Activated CD8-positive, alpha-beta T cell treated with anti-CD3 and anti-CD28 coated beads for 36 hours (primary cell): ENCODE measurements around the gene APBB2. TPM values are rescaled to one million over a fixed set of nuclear protein-coding genes. Genes with fewer than 3 reads are reported as not detected.

ENCODE experiments used
- ATAC-seq: fragments of 200-7000 bp; cut with Tn5 transposase; one replicate; pipeline ENCODE4 v1.10.0; 2021; ENCODE audit warnings: mild to moderate bottlenecking, moderate library complexity
- CTCF ChIA-PET: fragments of 350-600 bp; sonication (Branson Sonifier 250); formaldehyde crosslinking; loops from one replicate; lab custom pipeline; 2021; ENCODE audit warnings: antibody characterized with exemption; lab: Charles Lee
- POLR2A ChIA-PET: fragments of 350-600 bp; sonication (Branson Sonifier 250); formaldehyde crosslinking; loops from one replicate; lab custom pipeline; 2021; ENCODE audit warnings: antibody characterized with exemption; lab: Charles Lee
- DNase-seq: peaks from one replicate; pipeline ENCODE4 v3.0.0-alpha.2; 2020
- H3K27ac Mint-ChIP-seq: one replicate; pipeline ENCODE4 v1.8.0; 2021; ENCODE audit warnings: mild to moderate bottlenecking, mixed read lengths
- H3K27me3 Mint-ChIP-seq: one replicate; pipeline ENCODE4 v1.8.0; 2021; ENCODE audit warnings: mixed read lengths
- H3K36me3 Mint-ChIP-seq: one replicate; pipeline ENCODE4 v1.8.0; 2021; ENCODE audit warnings: low read depth, mixed read lengths
- H3K4me1 Mint-ChIP-seq: one replicate; pipeline ENCODE4 v1.8.0; 2021; ENCODE audit warnings: low read depth, mixed read lengths
- H3K4me3 Mint-ChIP-seq: one replicate; pipeline ENCODE4 v1.8.0; 2021; ENCODE audit warnings: mild to moderate bottlenecking, moderate library complexity, mixed read lengths
- H3K9me3 Mint-ChIP-seq: one replicate; pipeline ENCODE4 v1.8.0; 2021; ENCODE audit warnings: mixed read lengths
- intact Hi-C: fragments of 100-400 bp; cut with micrococcal nuclease; formaldehyde crosslinking; loops from one replicate; pipeline ENCODE4 v1.10.0; 2022
- total RNA-seq, 2 experiments: library from RNA; stranded (reverse); gene quantifications; one replicate each; pipeline ENCODE4 v1.2.3, GENCODE V29; 2021
- TF ChIP-seq, protein P1 (sequence below): fragments of 200-600 bp; IDR thresholded peaks from one replicate; pipeline ENCODE4 v1.8.0; 2022; ENCODE audit warnings: antibody characterized with exemption, mild to moderate bottlenecking

APBB2 gene
- total RNA-seq, 2 experiments from 2014 or later: 0.89 to 2.3 TPM

DNA sequence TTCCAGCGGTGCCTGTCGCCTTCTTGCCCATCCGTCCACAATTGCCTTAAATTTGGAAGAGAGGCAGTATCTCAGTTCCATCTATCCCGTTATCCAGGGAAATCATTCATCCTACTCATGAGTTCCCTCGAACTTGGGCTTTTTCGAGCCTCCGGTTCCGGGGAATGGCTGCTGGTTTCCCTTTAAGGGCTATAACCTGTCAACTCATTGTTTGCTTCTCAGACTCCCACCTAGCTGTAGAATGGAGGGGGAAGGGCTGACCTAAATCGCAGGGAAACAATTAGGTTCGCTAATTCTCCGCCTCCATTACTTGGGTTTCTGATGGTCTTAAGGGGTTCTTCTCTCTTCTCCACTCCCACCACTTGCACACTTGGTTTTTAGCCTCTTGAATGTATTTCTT is 43.6 kb upstream of the APBB2 start:
- Mint-ChIP-seq H3K36me3 (no peaks in the 10 kb centered on the region), H3K27ac (no peak overlapping the region), H3K27me3 (peaks cover 51% of the 10 kb centered on the region), H3K4me3 (peak overlapping the region; percentile 62), H3K4me1 (peaks cover 10% of the 10 kb centered on the region), H3K9me3 (no peaks in the 10 kb centered on the region)
- DNase-seq (no peak), ATAC-seq (no peak)
- ChIA-PET CTCF (interaction anchor here (0.8 kb wide), 2 partner anchors 21 to 404 kb away, joined by 3 read pairs; no protein-coding TSS in a partner anchor), POLR2A (no interaction called here)
- intact Hi-C loops: no loop called here
- TF ChIP-seq, protein P1, sequence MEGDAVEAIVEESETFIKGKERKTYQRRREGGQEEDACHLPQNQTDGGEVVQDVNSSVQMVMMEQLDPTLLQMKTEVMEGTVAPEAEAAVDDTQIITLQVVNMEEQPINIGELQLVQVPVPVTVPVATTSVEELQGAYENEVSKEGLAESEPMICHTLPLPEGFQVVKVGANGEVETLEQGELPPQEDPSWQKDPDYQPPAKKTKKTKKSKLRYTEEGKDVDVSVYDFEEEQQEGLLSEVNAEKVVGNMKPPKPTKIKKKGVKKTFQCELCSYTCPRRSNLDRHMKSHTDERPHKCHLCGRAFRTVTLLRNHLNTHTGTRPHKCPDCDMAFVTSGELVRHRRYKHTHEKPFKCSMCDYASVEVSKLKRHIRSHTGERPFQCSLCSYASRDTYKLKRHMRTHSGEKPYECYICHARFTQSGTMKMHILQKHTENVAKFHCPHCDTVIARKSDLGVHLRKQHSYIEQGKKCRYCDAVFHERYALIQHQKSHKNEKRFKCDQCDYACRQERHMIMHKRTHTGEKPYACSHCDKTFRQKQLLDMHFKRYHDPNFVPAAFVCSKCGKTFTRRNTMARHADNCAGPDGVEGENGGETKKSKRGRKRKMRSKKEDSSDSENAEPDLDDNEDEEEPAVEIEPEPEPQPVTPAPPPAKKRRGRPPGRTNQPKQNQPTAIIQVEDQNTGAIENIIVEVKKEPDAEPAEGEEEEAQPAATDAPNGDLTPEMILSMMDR: no peak

DNA sequence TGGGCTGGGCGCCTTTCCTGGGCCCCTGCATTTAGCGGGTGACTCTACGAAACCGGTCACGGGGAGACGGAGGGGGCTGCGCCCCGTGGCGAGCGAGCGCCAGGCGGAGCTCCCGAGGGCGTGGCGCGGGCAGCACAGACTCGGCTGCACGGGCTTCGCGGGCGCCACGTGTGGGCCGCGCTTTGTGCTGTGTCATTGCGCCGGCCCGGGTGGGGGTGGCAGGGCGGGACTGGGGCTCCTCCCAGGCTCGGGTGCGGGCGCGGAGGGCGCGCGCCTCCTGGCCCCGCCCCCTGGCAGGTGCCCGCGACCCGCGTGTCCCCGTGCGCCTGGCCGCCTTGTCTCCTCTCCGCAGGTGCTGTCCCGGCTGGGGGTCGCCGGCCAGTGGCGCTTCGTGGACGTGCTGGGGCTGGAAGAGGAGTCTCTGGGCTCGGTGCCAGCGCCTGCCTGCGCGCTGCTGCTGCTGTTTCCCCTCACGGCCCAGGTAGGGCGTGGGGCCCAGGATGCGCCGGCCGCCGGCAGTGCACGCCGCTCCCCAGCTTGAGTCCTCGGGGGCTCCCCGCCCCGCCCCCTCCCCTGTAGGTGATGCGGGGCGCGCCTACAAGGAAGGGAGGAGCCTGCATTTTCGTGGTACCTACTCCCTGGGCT is 43.0 kb upstream of the APBB2 start:
- Mint-ChIP-seq H3K36me3 (no peaks in the 10 kb centered on the region), H3K4me1 (peaks cover 10% of the 10 kb centered on the region), H3K27ac (no peak overlapping the region), H3K27me3 (peaks cover 51% of the 10 kb centered on the region), H3K4me3 (peak overlapping the region; percentile 62), H3K9me3 (no peaks in the 10 kb centered on the region)
- ChIA-PET POLR2A (no interaction called here), CTCF (no interaction called here)
- intact Hi-C loops: no loop called here
- ATAC-seq: peak; percentile 73
- peak; percentile 35 for DNase-seq
- TF ChIP-seq, protein P1: no peak

GRCh38 chr4:41256740-41257256 is 42.5 kb upstream of the APBB2 start, which contains the start of gene UCHL1:
Gene UCHL1 (plus strand): TSS chr4:41256928. CDS start chr4:41256977, 49 bp downstream.
- POLR2A ChIA-PET: no interaction called here
- peaks cover 51% of the 10 kb centered on the region for H3K27me3 Mint-ChIP-seq
- H3K4me3 Mint-ChIP-seq: peak within 1 kb of the TSS; percentile 62
- ATAC-seq (peak; percentile 72), DNase-seq (peak; percentile 35)
- no peak within 1 kb of the TSS for H3K27ac Mint-ChIP-seq
- TF ChIP-seq, protein P1: no peak
- H3K9me3 Mint-ChIP-seq: no peaks in the 10 kb centered on the region
- CTCF ChIA-PET: no interaction called here
- no peaks in the 10 kb centered on the region for H3K36me3 Mint-ChIP-seq
- H3K4me1 Mint-ChIP-seq: peaks cover 10% of the 10 kb centered on the region
- intact Hi-C loops: no loop called here

- Mint-ChIP-seq H3K9me3 (no peaks in the 10 kb centered on the region), H3K36me3 (no peaks in the 10 kb centered on the region), H3K4me3 (peak overlapping the region; percentile 33), H3K27me3 (peaks cover 46% of the 10 kb centered on the region), H3K4me1 (peaks cover 10% of the 10 kb centered on the region), H3K27ac (no peak overlapping the region)
- DNase-seq (no peak), ATAC-seq (no peak)
- CTCF ChIA-PET: no interaction called here
- TF ChIP-seq, protein P1: no peak
- POLR2A ChIA-PET: no interaction called here
- intact Hi-C loops: no loop called here
Observed at GRCh38 chr4:41256131-41256739, 41.9 kb upstream of the APBB2 start.

DNA sequence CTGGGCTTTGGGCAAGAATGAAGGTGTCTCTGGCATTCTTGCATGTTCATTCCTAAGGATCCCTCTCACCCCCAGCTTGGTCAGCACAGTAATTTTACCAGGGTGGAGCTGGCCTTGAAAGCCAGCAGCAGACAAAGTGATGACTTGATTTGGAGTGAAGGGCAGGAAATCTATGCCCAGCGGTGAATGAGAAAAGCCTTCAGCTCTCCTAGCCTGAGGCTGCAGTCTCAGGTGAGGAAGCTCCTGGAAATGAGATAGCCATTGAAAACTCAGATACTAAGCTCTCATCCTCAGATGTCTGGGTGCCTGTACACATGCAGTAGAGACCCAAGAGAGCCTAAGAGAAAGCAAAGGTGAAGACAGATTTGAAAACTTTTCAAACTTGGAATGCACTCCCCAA is 31.6 kb upstream of the APBB2 start:
- no peaks in the 10 kb centered on the region for H3K4me1 Mint-ChIP-seq

More for the DNA sequence above, 31.6 kb upstream of the APBB2 start:
- intact Hi-C loops: no loop called here
- Mint-ChIP-seq H3K27me3 (peaks cover 13% of the 10 kb centered on the region), H3K27ac (no peak overlapping the region), H3K36me3 (no peaks in the 10 kb centered on the region), H3K9me3 (no peaks in the 10 kb centered on the region), H3K4me3 (no peak overlapping the region)
- DNase-seq: no peak
- ChIA-PET POLR2A (no interaction called here), CTCF (no interaction called here)
- TF ChIP-seq, protein P1: no peak
- no peak for ATAC-seq
